Endothelial cell (in vitro differentiated cells): ENCODE measurements around the gene EXOC3L4. TPM values are rescaled to one million over a fixed set of nuclear protein-coding genes. Genes with fewer than 3 reads are reported as not detected.

Source experiments
- DNase-seq: peaks from one replicate; pipeline ENCODE4 v3.0.0; 2021; ENCODE audit warnings: low spot score
- H3K27ac Mint-ChIP-seq: one replicate; pipeline ENCODE4 v1.8.0; 2021; ENCODE audit warnings: mixed read lengths, inconsistent platforms; ENCODE audit not compliant: unreplicated experiment
- H3K27me3 Mint-ChIP-seq: one replicate; pipeline ENCODE4 v1.8.0; 2021; ENCODE audit warnings: mild to moderate bottlenecking, moderate library complexity, mixed read lengths, inconsistent platforms; ENCODE audit not compliant: unreplicated experiment
- H3K36me3 Mint-ChIP-seq: one replicate; pipeline ENCODE4 v1.8.0; 2021; ENCODE audit warnings: mild to moderate bottlenecking, low read depth, mixed read lengths, inconsistent platforms; ENCODE audit not compliant: unreplicated experiment
- H3K4me1 Mint-ChIP-seq: one replicate; pipeline ENCODE4 v1.8.0; 2021; ENCODE audit warnings: mild to moderate bottlenecking, mixed read lengths, inconsistent platforms; ENCODE audit not compliant: unreplicated experiment
- H3K4me3 Mint-ChIP-seq: one replicate; pipeline ENCODE4 v1.8.0; 2021; ENCODE audit warnings: mild to moderate bottlenecking, mixed read lengths, inconsistent platforms; ENCODE audit not compliant: unreplicated experiment
- H3K9me3 Mint-ChIP-seq: one replicate; pipeline ENCODE4 v1.8.0; 2021; ENCODE audit warnings: mixed read lengths, inconsistent platforms; ENCODE audit not compliant: unreplicated experiment
- total RNA-seq: library from RNA; stranded (reverse); fragmentation: NEBNext Ultra II Directional; extraction: Animal tissue kit (Norgen Biotek cat#: 25700); gene quantifications from one replicate; pipeline ENCODE4 v1.2.1, GENCODE V29; 2021; ENCODE audit not compliant: unreplicated experiment
- TF ChIP-seq, protein P1 (sequence below): fragments of 200-600 bp; sonication (generic); IDR thresholded peaks from one replicate; pipeline ENCODE4 v1.5.0; 2021; ENCODE audit warnings: antibody characterized with exemption; ENCODE audit not compliant: unreplicated experiment

EXOC3L4 gene
- total RNA-seq, 1 donor from 2014 or later, result not detected

DNA sequence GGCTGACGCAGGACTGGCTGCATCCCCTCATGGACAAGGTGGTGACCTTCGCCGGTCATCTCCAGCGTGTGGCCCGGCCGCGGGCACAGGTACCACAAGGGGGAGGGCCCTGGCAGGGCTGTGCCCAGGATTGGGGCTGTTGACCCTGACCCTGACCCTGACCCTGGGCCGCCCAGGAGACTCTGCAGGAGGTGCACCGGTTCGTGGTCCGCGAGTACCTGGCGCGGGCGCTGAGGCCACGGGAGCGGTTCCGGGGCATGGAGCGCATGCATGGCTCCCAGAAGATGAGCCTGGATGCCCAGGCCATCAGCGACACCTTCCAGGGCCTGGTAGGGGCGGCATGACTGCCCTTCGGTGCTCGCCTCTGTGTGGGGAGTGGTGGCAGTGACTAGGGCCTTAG, 12.9 kb downstream of the EXOC3L4 start:
- Mint-ChIP-seq H3K9me3 (no peaks in the 10 kb centered on the region), H3K4me3 (no peak overlapping the region), H3K27me3 (peaks cover 9% of the 10 kb centered on the region), H3K27ac (no peak overlapping the region), H3K36me3 (no peaks in the 10 kb centered on the region), H3K4me1 (peaks cover 13% of the 10 kb centered on the region)
- TF ChIP-seq, protein P1, sequence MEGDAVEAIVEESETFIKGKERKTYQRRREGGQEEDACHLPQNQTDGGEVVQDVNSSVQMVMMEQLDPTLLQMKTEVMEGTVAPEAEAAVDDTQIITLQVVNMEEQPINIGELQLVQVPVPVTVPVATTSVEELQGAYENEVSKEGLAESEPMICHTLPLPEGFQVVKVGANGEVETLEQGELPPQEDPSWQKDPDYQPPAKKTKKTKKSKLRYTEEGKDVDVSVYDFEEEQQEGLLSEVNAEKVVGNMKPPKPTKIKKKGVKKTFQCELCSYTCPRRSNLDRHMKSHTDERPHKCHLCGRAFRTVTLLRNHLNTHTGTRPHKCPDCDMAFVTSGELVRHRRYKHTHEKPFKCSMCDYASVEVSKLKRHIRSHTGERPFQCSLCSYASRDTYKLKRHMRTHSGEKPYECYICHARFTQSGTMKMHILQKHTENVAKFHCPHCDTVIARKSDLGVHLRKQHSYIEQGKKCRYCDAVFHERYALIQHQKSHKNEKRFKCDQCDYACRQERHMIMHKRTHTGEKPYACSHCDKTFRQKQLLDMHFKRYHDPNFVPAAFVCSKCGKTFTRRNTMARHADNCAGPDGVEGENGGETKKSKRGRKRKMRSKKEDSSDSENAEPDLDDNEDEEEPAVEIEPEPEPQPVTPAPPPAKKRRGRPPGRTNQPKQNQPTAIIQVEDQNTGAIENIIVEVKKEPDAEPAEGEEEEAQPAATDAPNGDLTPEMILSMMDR, result no peak
- DNase-seq, result no peak

DNA sequence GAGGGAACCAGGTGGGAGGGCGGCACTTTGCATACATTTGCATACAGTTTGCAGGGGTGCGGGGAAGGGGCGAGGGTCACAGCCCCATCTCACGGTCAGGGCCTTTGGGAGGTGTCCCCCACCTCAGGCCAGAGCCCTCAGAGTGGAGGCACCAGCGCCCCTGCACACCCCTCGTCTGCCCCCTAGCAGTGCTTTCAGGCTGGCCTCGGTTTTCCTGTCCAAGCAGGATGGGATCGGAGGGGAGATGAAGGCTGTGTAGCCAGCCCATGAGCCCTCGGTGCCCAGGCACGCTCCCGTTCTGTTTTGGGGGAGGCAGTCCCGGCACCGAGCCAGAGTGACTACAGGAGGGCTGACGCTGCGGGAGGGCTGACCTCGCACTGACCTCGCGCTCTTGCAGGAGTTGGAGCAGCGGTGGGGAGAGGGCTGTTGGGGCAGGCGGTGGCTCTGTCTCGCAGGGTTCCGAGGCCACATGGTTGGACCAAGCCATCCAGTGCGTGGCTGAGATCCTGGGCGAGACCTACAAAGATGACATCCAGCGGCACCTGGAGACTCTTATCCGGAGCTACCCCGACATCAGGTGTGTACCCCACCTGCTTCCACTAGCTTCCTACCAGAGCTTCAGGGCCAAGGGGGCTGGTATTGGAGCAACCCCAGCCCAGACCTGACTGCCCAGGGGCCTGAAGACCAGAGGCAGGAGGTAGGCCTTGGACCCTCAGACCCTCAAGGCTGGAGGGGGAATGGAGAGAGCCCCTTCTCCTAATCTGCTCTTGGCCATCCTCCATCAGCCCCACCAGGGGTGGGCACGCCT, 13.6 kb downstream of the EXOC3L4 start:
- H3K4me1 Mint-ChIP-seq, result peaks cover 13% of the 10 kb centered on the region
- TF ChIP-seq, protein P1, result no peak
- H3K27me3 Mint-ChIP-seq, result peaks cover 9% of the 10 kb centered on the region
- no peaks in the 10 kb centered on the region for H3K9me3 Mint-ChIP-seq
- no peaks in the 10 kb centered on the region for H3K36me3 Mint-ChIP-seq
- H3K27ac Mint-ChIP-seq, result no peak overlapping the region
- H3K4me3 Mint-ChIP-seq, result no peak overlapping the region
- no peak for DNase-seq

DNA sequence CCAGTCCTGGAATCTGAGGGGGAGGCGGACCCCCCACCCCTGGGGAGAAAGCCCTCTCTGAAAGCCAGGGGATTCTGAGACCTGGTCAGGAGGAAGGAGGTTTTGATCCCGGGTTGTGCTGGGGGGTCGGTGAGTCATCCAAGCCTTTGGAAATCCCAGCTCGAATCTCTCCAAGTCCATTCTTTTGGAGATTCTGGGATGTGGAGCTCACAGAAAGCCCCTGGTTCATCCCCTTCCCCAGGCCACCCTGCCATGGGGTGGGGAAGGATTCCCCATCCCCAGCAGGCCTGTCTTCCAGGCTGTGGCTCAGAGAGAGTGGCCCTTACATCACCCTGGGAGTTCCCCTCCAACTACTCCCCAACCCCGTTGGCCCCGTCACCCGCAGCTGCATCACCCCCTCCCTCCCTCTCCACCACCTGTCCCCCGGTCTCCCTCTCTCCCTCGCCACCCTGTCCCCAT, 14.3 kb downstream of the EXOC3L4 start:
- Mint-ChIP-seq H3K4me3 (no peak overlapping the region), H3K36me3 (no peaks in the 10 kb centered on the region), H3K4me1 (peaks cover 10% of the 10 kb centered on the region), H3K27ac (no peak overlapping the region), H3K9me3 (no peaks in the 10 kb centered on the region), H3K27me3 (peaks cover 7% of the 10 kb centered on the region)
- TF ChIP-seq, protein P1, result no peak
- DNase-seq, result no peak

DNA sequence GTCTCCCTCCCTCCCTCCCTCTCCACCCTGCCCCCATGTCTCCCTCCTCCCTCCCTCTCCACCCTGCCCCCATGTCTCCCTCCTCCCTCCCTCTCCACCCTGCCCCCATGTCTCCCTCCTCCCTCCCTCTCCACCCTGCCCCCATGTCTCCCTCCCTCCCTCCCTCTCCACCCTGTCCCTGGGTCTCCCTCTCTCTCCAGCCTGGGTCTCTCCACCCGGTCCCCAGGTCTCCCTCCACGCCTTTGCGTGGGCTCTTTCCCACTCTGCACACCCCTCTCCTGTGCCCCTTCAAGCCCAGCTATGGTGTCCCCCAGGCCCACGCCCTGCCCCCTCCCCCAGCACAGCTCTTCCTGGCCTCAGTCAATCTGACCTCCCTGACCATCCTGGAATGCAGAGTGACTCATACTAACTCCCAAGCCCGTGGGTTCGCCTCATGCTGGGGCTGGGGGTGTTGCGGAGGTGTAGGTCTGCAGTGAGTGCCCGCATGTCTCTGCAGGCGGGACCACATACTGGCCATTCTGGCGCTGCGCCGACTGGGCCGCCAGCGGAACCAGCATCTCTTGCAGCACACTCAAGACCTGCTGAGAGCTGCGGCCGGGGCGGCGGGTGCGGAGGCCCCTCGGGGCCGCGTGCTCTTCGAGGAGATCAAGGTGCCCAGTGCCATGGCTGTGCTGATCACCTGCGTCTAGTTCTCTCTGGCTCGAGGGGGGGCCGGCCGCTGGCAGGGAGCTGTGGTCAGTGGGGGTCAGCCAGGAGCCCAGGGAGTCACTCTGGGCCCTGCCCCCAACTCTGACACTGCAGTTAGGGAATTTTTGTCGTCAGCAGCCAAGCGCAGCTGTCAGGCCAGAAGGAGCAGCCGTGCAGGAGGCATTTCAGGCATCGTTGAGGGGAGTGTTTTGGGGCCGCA, 15.3 kb downstream of the EXOC3L4 start:
- H3K4me3 Mint-ChIP-seq, result no peak overlapping the region
- peaks cover 7% of the 10 kb centered on the region for H3K27me3 Mint-ChIP-seq
- no peaks in the 10 kb centered on the region for H3K9me3 Mint-ChIP-seq
- no peak for DNase-seq
- peaks cover 10% of the 10 kb centered on the region for H3K4me1 Mint-ChIP-seq
- H3K36me3 Mint-ChIP-seq, result no peaks in the 10 kb centered on the region
- TF ChIP-seq, protein P1, result no peak
- H3K27ac Mint-ChIP-seq, result no peak overlapping the region
